Smooth muscle cell (in vitro differentiated cells): ENCODE data around the gene COL4A2. TPM values are rescaled to one million over a fixed set of nuclear protein-coding genes. Genes with fewer than 3 reads are reported as not detected.

ENCODE experiments used
- DNase-seq: peaks from one replicate; lab custom pipeline; 2025; ENCODE audit not compliant: unreplicated experiment; lab: John Stamatoyannopoulos, UW
- H2AFZ ChIP-seq: fragments of 200-600 bp; sonication (generic); 2 replicates; pipeline ENCODE4 v1.6.0; 2016; ENCODE audit warnings: antibody characterized with exemption, low read depth, mild to moderate bottlenecking
- H3F3A ChIP-seq: fragments of 200-600 bp; sonication (generic); 2 replicates; pipeline ENCODE4 v1.6.0; 2017; ENCODE audit warnings: antibody characterized with exemption, low read depth
- H3K27ac ChIP-seq: fragments of 200-600 bp; sonication (generic); 2 replicates; pipeline ENCODE4 v1.5.1; 2016; ENCODE audit warnings: low read depth, mild to moderate bottlenecking
- H3K27me3 ChIP-seq: fragments of 200-600 bp; sonication (generic); 2 replicates; pipeline ENCODE4 v1.6.1; 2016; ENCODE audit warnings: low read depth, mild to moderate bottlenecking
- H3K36me3 ChIP-seq: fragments of 200-600 bp; sonication (generic); 2 replicates; pipeline ENCODE4 v1.5.1; 2016; ENCODE audit warnings: low read depth
- H3K4me1 ChIP-seq: fragments of 200-600 bp; sonication (generic); 2 replicates; pipeline ENCODE4 v1.5.1; 2016; ENCODE audit warnings: low read depth
- H3K4me2 ChIP-seq: fragments of 200-600 bp; sonication (generic); 2 replicates; pipeline ENCODE4 v1.6.0; 2016; ENCODE audit warnings: mild to moderate bottlenecking
- H3K4me3 ChIP-seq: fragments of 200-600 bp; sonication (generic); 2 replicates; pipeline ENCODE4 v1.5.1; 2016; ENCODE audit warnings: mild to moderate bottlenecking
- H3K79me2 ChIP-seq: fragments of 200-600 bp; sonication (generic); 2 replicates; pipeline ENCODE4 v1.6.0; 2016; ENCODE audit warnings: low read depth, mild to moderate bottlenecking
- H3K9ac ChIP-seq: fragments of 200-600 bp; sonication (generic); 2 replicates; pipeline ENCODE4 v1.6.0; 2016; ENCODE audit warnings: low read depth
- H3K9me3 ChIP-seq: fragments of 200-600 bp; sonication (generic); replicated peaks from 2 replicates; pipeline ENCODE4 v1.5.1; 2016; ENCODE audit warnings: low read depth
- H4K20me1 ChIP-seq: fragments of 200-600 bp; sonication (generic); 2 replicates; pipeline ENCODE4 v1.6.0; 2016; ENCODE audit warnings: low read depth
- CTCF ChIP-seq: fragments of 200-600 bp; sonication (generic); IDR thresholded peaks from 2 replicates; pipeline ENCODE4 v1.5.1; 2017; ENCODE audit warnings: borderline replicate concordance, mild to moderate bottlenecking, antibody characterized with exemption; ENCODE audit not compliant: insufficient read depth, poor library complexity, severe bottlenecking
- WGBS: methylation state at CpG from one replicate; pipeline ENCODE4 v1.1.7; 2016; ENCODE audit warnings: low lambda C conversion rate; 5-methylcytosine and 5-hydroxymethylcytosine counted together
- polyA plus RNA-seq: library from polyadenylated mRNA; unstranded; fragments of >200 nt; fragmentation: Nextera tagmentation; extraction: Ambion mirVana; gene quantifications from 2 replicates; pipeline ENCODE4 v1.2.1, GENCODE V29; 2016
- total RNA-seq: library from RNA; depleted of rRNA; stranded (reverse); fragments of >200 nt; gene quantifications from 2 replicates; pipeline ENCODE4 v1.2.3, GENCODE V29; 2014

Gene COL4A2
- total and polyA plus RNA-seq, 2 experiments from 2014 or later = 1,456 to 2,786 TPM

- Histone ChIP-seq H2AFZ (no peak overlapping the region), H3K4me1 (peaks cover 54% of the 10 kb centered on the region), H3K9me3 (no peaks in the 10 kb centered on the region), H3K4me2 (no peak overlapping the region), H3K79me2 (peaks cover 99% of the 10 kb centered on the region), H3K9ac (no peak overlapping the region), H3F3A (peaks cover 77% of the 10 kb centered on the region), H3K36me3 (peaks cover 4% of the 10 kb centered on the region), H3K27me3 (no peaks in the 10 kb centered on the region), H3K27ac (peak overlapping the region; percentile 7), H3K4me3 (no peak overlapping the region), H4K20me1 (peaks cover 100% of the 10 kb centered on the region)
- 81% methylated on average over 6 of the region's 6 CpGs for WGBS
- DNase-seq = no peak
- TF ChIP-seq CTCF = no peak
These were observed 39.0 kb upstream of the COL4A2 start for GRCh38 chr13:110268061-110268460.

DNA sequence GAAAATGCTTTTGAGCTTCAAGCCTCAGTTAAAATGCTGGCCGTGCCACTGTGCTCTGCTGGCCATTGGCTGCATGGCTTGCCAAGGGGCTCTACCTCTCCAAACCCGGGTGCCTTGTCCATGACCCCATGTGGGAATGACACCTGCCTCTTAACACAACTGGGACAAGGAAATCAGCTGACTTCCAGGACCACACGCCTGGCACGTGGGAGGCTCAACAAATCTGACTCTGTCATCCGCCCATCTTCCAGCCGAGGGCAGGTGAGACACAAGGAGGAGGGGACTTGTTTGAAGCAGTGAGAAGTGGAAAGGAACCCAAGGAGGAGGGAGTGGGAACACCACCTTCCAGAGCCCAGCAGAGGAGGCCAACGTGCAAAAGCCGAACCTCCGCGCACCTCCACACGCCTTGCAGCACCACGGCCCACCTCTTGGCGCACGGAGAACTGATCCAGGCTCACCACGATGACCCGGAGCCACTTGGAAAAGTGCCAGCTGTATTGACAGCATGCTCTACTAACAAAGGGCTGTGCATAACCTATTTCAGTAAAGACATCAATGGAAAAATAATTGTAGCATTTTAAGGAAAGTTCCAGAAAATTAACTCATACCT is 38.4 kb upstream of the COL4A2 start:
- H3K4me1 ChIP-seq = peaks cover 47% of the 10 kb centered on the region
- no peak overlapping the region for H2AFZ ChIP-seq
- H3K9me3 ChIP-seq = no peaks in the 10 kb centered on the region
- H3K27ac ChIP-seq = peak overlapping the region; percentile 7
- H3K36me3 ChIP-seq = peaks cover 4% of the 10 kb centered on the region
- H3K4me3 ChIP-seq = no peak overlapping the region
- peaks cover 99% of the 10 kb centered on the region for H3K79me2 ChIP-seq
- H3K4me2 ChIP-seq = no peak overlapping the region
- H3F3A ChIP-seq = peaks cover 83% of the 10 kb centered on the region
- no peak for DNase-seq
- H3K9ac ChIP-seq = no peak overlapping the region
- no peak for TF ChIP-seq CTCF
- H4K20me1 ChIP-seq = peaks cover 100% of the 10 kb centered on the region
- WGBS = 89% methylated on average over 16 of the region's 16 CpGs
- H3K27me3 ChIP-seq = no peaks in the 10 kb centered on the region

- Histone ChIP-seq H3K4me2 (no peak overlapping the region), H3K4me3 (no peak overlapping the region), H3F3A (peaks cover 75% of the 10 kb centered on the region), H3K27ac (peak overlapping the region; percentile 56), H3K9me3 (no peaks in the 10 kb centered on the region), H3K4me1 (peaks cover 38% of the 10 kb centered on the region), H3K79me2 (peaks cover 99% of the 10 kb centered on the region), H3K9ac (no peak overlapping the region), H3K27me3 (no peaks in the 10 kb centered on the region), H2AFZ (no peak overlapping the region), H3K36me3 (peaks cover 4% of the 10 kb centered on the region), H4K20me1 (peaks cover 100% of the 10 kb centered on the region)
- 90% methylated on average over 14 of the region's 14 CpGs for WGBS
- no peak for DNase-seq
- TF ChIP-seq CTCF = no peak
These were observed 37.4 kb upstream of the COL4A2 start for GRCh38 chr13:110269509-110270185.
